HepG2 (cell line): ENCODE data around the gene ARVCF. TPM values are rescaled to one million over a fixed set of nuclear protein-coding genes. Genes with fewer than 3 reads are reported as not detected.
A peak's percentile ranks its signal among the peaks of the same experiment; 100 is the strongest.

Source experiments
- ATAC-seq: fragments of 200-7000 bp; cut with Tn5 transposase; 3 replicates; pipeline ENCODE4 v1.9.1; 2020; ENCODE audit warnings: mild to moderate bottlenecking, moderate library complexity
- BruUV-seq: library from RNA; stranded (reverse); fragments of 400-500 nt; replicated peaks from 2 replicates; lab custom pipeline; 2021; lab: Mats Ljungman, UMichigan
- CTCF ChIA-PET: fragments of 300-600 bp; formaldehyde crosslinking; extraction: SDS; loops from one replicate; lab custom pipeline; 2021; ENCODE audit warnings: low total read pairs, inconsistent platforms, low intra/inter-chr PET ratio; lab: Yijun Ruan, JAX
- POLR2A ChIA-PET: fragments of 350-600 bp; sonication (Branson Sonifier 250); formaldehyde crosslinking; loops from one replicate; lab custom pipeline; 2020; ENCODE audit warnings: antibody characterized with exemption, inconsistent platforms; lab: Yijun Ruan, JAX
- DNase-seq: peaks from one replicate; pipeline ENCODE4 v3.0.0-alpha.2; 2015; ENCODE audit warnings: low spot score
- FAIRE-seq: peaks from 3 replicates; lab custom pipeline; 2011; peaks lifted over from hg19 to GRCh38; lab: Jason Lieb, UNC
- H2AFZ ChIP-seq: one replicate; pipeline ENCODE4 v1.6.1; 2011; ENCODE audit warnings: low read length, inconsistent platforms
- H3K27ac ChIP-seq: fragments of 300-600 bp; 3 replicates; pipeline ENCODE4 v1.8.0; 2011; ENCODE audit warnings: mixed run types, mild to moderate bottlenecking, mixed read lengths, low read length, inconsistent platforms; ENCODE audit not compliant: insufficient read depth; ENCODE audit errors: extremely low read length
- H3K27me3 ChIP-seq, 2 experiments: fragments of 200-600 bp in 1 of 2; 2 replicates in 1 of 2; 3 replicates in 1 of 2; pipeline versions ENCODE4 v1.6.0 to v1.8.0; 2011; ENCODE audit warnings: low read length in 2 of 2, mild to moderate bottlenecking in 2 of 2, moderate library complexity in 2 of 2, inconsistent platforms in 1 of 2; ENCODE audit not compliant: insufficient read depth in 2 of 2, control insufficient read depth in 1 of 2
- H3K36me3 ChIP-seq, 2 experiments: fragments of 200-600 bp in 1 of 2; replicated peaks in 1 of 2; 2 replicates in 1 of 2; 3 replicates in 1 of 2; pipeline versions ENCODE4 v1.5.1 to v1.8.0; 2011; ENCODE audit warnings: low read length in 2 of 2, inconsistent platforms in 1 of 2; ENCODE audit not compliant: insufficient read depth in 2 of 2, control insufficient read depth in 1 of 2
- H3K4me1 ChIP-seq: 2 replicates; pipeline ENCODE4 v1.5.1; 2012; ENCODE audit warnings: low read length, inconsistent platforms; ENCODE audit not compliant: insufficient read depth
- H3K4me2 ChIP-seq: 2 replicates; pipeline ENCODE4 v1.6.0; 2011; ENCODE audit warnings: low read depth, low read length, inconsistent platforms
- H3K4me3 ChIP-seq, 3 experiments: fragments of 200-600 bp in 1 of 3; sonication (generic), shearing (Covaris generic) in 1 of 3; replicated peaks in 1 of 3; 2 replicates each; pipeline ENCODE4 v1.5.1; 2011 to 2016; ENCODE audit warnings: low read length in 3 of 3, inconsistent platforms in 2 of 3, low read depth in 2 of 3, mild to moderate bottlenecking in 2 of 3, control low read depth in 1 of 3, mixed read lengths in 1 of 3; ENCODE audit not compliant: insufficient read depth in 1 of 3
- H3K79me2 ChIP-seq: one replicate; pipeline ENCODE4 v1.6.1; 2011; ENCODE audit warnings: low read length, inconsistent platforms; ENCODE audit not compliant: insufficient read depth
- H3K9ac ChIP-seq: 2 replicates; pipeline ENCODE4 v1.6.0; 2011; ENCODE audit warnings: mild to moderate bottlenecking, low read depth, low read length, inconsistent platforms; ENCODE audit not compliant: insufficient read depth
- H3K9me3 ChIP-seq: 2 replicates; pipeline ENCODE4 v1.5.1; 2012; ENCODE audit warnings: mild to moderate bottlenecking, low read length
- H4K20me1 ChIP-seq: 2 replicates; pipeline ENCODE4 v1.6.0; 2011; ENCODE audit warnings: inconsistent platforms, mild to moderate bottlenecking, low read length, moderate library complexity; ENCODE audit not compliant: insufficient read depth
- ARID2 ChIP-seq: sonication (generic); formaldehyde crosslinking; IDR thresholded peaks from 2 replicates; pipeline ENCODE4 v1.8.1; 2022; ENCODE audit warnings: mild to moderate bottlenecking, missing genetic modification reagents, borderline replicate concordance
- ARNT ChIP-seq: fragments of 450-650 bp; IDR thresholded peaks from 2 replicates; pipeline ENCODE4 v1.6.1; 2017
- JUN ChIP-seq: sonication (generic); formaldehyde crosslinking; IDR thresholded peaks from 2 replicates; pipeline ENCODE4 v1.4.0; 2020; ENCODE audit warnings: mild to moderate bottlenecking, missing genetic modification reagents
- NPAS2 ChIP-seq: sonication (generic); formaldehyde crosslinking; IDR thresholded peaks from 2 replicates; pipeline ENCODE4 v1.8.0; 2022; ENCODE audit warnings: mild to moderate bottlenecking, missing genetic modification reagents, borderline replicate concordance
- NRL ChIP-seq: sonication (generic); formaldehyde crosslinking; IDR thresholded peaks from 2 replicates; pipeline ENCODE4 v1.5.0; 2020; ENCODE audit warnings: missing genetic modification reagents, mild to moderate bottlenecking, moderate library complexity, borderline replicate concordance
- PCBP1 ChIP-seq: fragments of 200-400 bp; formaldehyde crosslinking; IDR thresholded peaks from 2 replicates; pipeline ENCODE4 v1.6.1; 2017; ENCODE audit warnings: mild to moderate bottlenecking, low read depth, low read length, borderline replicate concordance
- RBM39 ChIP-seq: fragments of 200-400 bp; formaldehyde crosslinking; IDR thresholded peaks from one replicate; pipeline ENCODE4 v1.6.1; 2018; ENCODE audit warnings: antibody characterized with exemption, mild to moderate bottlenecking, low read depth, low read length; ENCODE audit not compliant: poor library complexity, severe bottlenecking
- RCOR2 ChIP-seq: IDR thresholded peaks from 2 replicates; pipeline ENCODE4 v1.6.1; 2016; ENCODE audit warnings: missing biosample characterization, missing genetic modification reagents
- SMAD9 ChIP-seq: sonication (generic); formaldehyde crosslinking; IDR thresholded peaks from 2 replicates; pipeline ENCODE4 v1.5.1; 2020; ENCODE audit warnings: mild to moderate bottlenecking, missing genetic modification reagents
- ZNF234 ChIP-seq: sonication (generic); formaldehyde crosslinking; conservative IDR thresholded peaks from 2 replicates; pipeline ENCODE4 v1.5.1; 2020; ENCODE audit warnings: mild to moderate bottlenecking, missing genetic modification reagents
- ZNF781 ChIP-seq: sonication (generic); formaldehyde crosslinking; IDR thresholded peaks from 2 replicates; pipeline ENCODE4 v1.5.1; 2020; ENCODE audit warnings: borderline replicate concordance, mild to moderate bottlenecking, missing genetic modification reagents; ENCODE audit errors: not compliant biosample characterization
- WGBS: methylation state at CpG from one replicate; pipeline ENCODE4 v1.1.6; 2017; ENCODE audit warnings: low lambda C conversion rate; 5-methylcytosine and 5-hydroxymethylcytosine counted together
- in situ Hi-C: cut with HindIII; loops from 2 replicates; pipeline ENCODE4 v1.10.0; 2017; ENCODE audit warnings: low pct_unique_long_range_greater_than_20kb; ENCODE audit not compliant: extremely low pct_ligation_motif_present
- intact Hi-C: fragments of 100-400 bp; cut with micrococcal nuclease; formaldehyde crosslinking; loops from one replicate; pipeline ENCODE4 v1.10.0; 2022; ENCODE audit not compliant: unreplicated experiment
- polyA plus RNA-seq, 8 experiments: library from polyadenylated mRNA; depleted of rRNA in 3 of 8; stranded (reverse) in 7 of 8; unstranded in 1 of 8; fragments of >200 nt; fragmentation: Illumina TruSeq in 4 of 8; extraction: Trizol in 4 of 8; gene quantifications; 2 replicates each; pipeline versions ENCODE4 v1.2.1 to v1.2.3, GENCODE V29; 2011 to 2016; ENCODE audit warnings: low read depth in 4 of 8, missing spikeins in 1 of 8, mixed read lengths in 1 of 8; ENCODE audit not compliant: insufficient read depth in 1 of 8
- total RNA-seq, 5 experiments: library from RNA; depleted of rRNA; stranded (reverse); fragments of >200 nt; fragmentation: Illumina TruSeq; extraction: Trizol; gene quantifications; 2 replicates each; pipeline ENCODE4 v1.2.3, GENCODE V29; 2016; ENCODE audit warnings: low read depth in 1 of 5
- TF ChIP-seq, protein P1 (sequence below): sonication (generic); formaldehyde crosslinking; conservative IDR thresholded peaks from 2 replicates; pipeline ENCODE4 v1.8.0; 2022; ENCODE audit warnings: missing genetic modification reagents
- TF ChIP-seq, protein P2 (sequence below): sonication (generic); formaldehyde crosslinking; IDR thresholded peaks from 2 replicates; pipeline ENCODE4 v1.5.0; 2020; ENCODE audit warnings: missing genetic modification reagents
- TF ChIP-seq, protein P3 (sequence below): sonication (generic); formaldehyde crosslinking; IDR thresholded peaks from 2 replicates; pipeline ENCODE4 v1.5.1; 2020; ENCODE audit warnings: missing genetic modification reagents, mild to moderate bottlenecking, borderline replicate concordance

Gene ARVCF
- total and polyA plus RNA-seq, 2 of the 13 experiments (the other 11 are each of a cell fraction or from before 2014, with no cell fraction given): 16.4 to 17.7 TPM

GRCh38 chr22:19937616-19938473 lies 78.8 kb downstream of the ARVCF start:
- in situ Hi-C loops: no loop called here
- no peak for TF ChIP-seq JUN
- no peak for TF ChIP-seq PCBP1
- no peak for TF ChIP-seq NPAS2 (CRISPR knock-in tag)
- no peak for TF ChIP-seq ZNF234 (CRISPR knock-in tag)
- no peak for TF ChIP-seq SMAD9 (CRISPR knock-in tag)
- 0 out of 2 replicates have a peak, but pooled peaks have one; percentile 52 for TF ChIP-seq RCOR2
- TF ChIP-seq ARNT: no peak
- TF ChIP-seq, protein P1, sequence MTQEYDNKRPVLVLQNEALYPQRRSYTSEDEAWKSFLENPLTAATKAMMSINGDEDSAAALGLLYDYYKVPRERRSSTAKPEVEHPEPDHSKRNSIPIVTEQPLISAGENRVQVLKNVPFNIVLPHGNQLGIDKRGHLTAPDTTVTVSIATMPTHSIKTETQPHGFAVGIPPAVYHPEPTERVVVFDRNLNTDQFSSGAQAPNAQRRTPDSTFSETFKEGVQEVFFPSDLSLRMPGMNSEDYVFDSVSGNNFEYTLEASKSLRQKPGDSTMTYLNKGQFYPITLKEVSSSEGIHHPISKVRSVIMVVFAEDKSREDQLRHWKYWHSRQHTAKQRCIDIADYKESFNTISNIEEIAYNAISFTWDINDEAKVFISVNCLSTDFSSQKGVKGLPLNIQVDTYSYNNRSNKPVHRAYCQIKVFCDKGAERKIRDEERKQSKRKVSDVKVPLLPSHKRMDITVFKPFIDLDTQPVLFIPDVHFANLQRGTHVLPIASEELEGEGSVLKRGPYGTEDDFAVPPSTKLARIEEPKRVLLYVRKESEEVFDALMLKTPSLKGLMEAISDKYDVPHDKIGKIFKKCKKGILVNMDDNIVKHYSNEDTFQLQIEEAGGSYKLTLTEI (CRISPR knock-in tag): no peak
- no peak for TF ChIP-seq RBM39
- TF ChIP-seq, protein P2, sequence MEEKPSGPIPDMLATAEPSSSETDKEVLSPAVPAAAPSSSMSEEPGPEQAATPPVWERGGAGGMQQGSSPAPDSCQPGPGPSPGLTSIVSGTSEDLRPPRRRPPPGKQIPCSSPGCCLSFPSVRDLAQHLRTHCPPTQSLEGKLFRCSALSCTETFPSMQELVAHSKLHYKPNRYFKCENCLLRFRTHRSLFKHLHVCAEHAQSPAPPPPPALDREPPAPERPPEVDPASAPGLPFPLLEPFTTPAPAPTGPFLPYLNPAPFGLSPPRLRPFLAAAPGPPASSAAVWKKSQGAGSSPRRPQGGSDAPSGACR: no peak
- TF ChIP-seq, protein P3, sequence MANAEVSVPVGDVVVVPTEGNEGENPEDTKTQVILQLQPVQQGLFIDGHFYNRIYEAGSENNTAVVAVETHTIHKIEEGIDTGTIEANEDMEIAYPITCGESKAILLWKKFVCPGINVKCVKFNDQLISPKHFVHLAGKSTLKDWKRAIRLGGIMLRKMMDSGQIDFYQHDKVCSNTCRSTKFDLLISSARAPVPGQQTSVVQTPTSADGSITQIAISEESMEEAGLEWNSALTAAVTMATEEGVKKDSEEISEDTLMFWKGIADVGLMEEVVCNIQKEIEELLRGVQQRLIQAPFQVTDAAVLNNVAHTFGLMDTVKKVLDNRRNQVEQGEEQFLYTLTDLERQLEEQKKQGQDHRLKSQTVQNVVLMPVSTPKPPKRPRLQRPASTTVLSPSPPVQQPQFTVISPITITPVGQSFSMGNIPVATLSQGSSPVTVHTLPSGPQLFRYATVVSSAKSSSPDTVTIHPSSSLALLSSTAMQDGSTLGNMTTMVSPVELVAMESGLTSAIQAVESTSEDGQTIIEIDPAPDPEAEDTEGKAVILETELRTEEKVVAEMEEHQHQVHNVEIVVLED: 0 out of 2 replicates have a peak, but pooled peaks have one; percentile 28
- TF ChIP-seq ZNF781 (CRISPR knock-in tag): no peak
- TF ChIP-seq NRL (CRISPR knock-in tag): no peak
- TF ChIP-seq ARID2 (CRISPR knock-in tag): no peak

More at GRCh38 chr22:19937616-19938473, 78.8 kb downstream of the ARVCF start:
- FAIRE-seq (no peak), ATAC-seq (peak; percentile 17; the same call in 2 of the 3 replicates), DNase-seq (peak; percentile 90)
- CTCF ChIA-PET: no interaction called here
- Histone ChIP-seq H4K20me1 (no peaks in the 10 kb centered on the region), H2AFZ (no peak overlapping the region), H3K27ac (peak overlapping the region; percentile 65), H3K27me3 (no peaks in the 10 kb centered on the region; a peak in 1 of 5 replicates), H3K9me3 (no peaks in the 10 kb centered on the region), H3K4me3 (peak overlapping the region; percentile 18 to 35 (median 26); a peak in 4 of 6 replicates), H3K9ac (peak overlapping the region; percentile 42), H3K79me2 (peaks cover 26% of the 10 kb centered on the region), H3K4me1 (peaks cover 63% of the 10 kb centered on the region), H3K36me3 (no peaks in the 10 kb centered on the region; a peak in 1 of 5 replicates), H3K4me2 (peak overlapping the region; percentile 70)
- no TSS peak for BruUV-seq
- intact Hi-C loops: no loop called here
- POLR2A ChIA-PET: no interaction called here
- 14% methylated on average over 11 of the region's 16 CpGs for WGBS
